Measurements from ENCODE around the gene NDUFB2. TPM values are rescaled to one million over a fixed set of nuclear protein-coding genes. Genes with fewer than 3 reads are reported as not detected.
"Not testable (repeated sequence)": the region's sequence is repeated elsewhere in the genome, so short reads cannot be mapped to it uniquely, and the experiment has no call there.

NDUFB2 gene
- total RNA-seq, 1 donor from 2014 or later: 45.4 TPM

DNA sequence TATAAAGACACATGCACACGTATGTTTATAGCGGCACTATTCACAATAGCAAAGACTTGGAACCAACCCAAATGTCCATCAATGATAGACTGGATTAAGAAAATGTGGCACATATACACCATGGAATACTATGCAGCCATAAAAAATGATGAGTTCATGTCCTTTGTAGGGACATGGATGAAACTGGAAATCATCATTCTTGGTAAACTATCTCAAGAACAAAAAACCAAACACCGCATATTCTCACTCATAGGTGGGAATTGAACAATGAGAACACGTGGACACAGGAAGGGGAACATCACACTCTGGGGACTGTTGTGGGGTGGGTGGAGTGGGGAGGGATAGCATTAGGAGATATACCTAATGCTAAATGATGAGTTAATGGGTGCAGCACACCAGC, 46.7 kb downstream of the NDUFB2 start:
- not testable (repeated sequence) for DNase-seq

DNA sequence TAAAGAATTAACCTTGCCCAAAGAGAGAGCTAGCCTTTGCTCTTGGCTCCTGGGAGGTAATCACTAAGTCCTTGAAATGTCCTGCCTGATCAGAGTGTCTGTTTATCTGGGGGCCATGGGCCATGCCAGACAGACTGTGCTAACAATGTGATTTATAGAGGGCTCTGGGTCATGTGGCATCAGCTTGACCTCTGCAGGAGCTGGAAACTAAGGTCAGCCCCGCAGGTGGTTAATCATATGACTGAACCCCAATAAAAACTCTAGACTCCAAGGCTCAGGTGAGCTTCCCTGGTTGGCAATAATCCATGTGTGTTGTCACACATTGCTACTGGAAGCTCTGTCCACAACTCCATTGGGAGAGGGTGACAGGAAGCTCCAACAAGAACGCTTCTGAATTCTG, 47.5 kb downstream of the NDUFB2 start:
- DNase-seq: no peak

DNA sequence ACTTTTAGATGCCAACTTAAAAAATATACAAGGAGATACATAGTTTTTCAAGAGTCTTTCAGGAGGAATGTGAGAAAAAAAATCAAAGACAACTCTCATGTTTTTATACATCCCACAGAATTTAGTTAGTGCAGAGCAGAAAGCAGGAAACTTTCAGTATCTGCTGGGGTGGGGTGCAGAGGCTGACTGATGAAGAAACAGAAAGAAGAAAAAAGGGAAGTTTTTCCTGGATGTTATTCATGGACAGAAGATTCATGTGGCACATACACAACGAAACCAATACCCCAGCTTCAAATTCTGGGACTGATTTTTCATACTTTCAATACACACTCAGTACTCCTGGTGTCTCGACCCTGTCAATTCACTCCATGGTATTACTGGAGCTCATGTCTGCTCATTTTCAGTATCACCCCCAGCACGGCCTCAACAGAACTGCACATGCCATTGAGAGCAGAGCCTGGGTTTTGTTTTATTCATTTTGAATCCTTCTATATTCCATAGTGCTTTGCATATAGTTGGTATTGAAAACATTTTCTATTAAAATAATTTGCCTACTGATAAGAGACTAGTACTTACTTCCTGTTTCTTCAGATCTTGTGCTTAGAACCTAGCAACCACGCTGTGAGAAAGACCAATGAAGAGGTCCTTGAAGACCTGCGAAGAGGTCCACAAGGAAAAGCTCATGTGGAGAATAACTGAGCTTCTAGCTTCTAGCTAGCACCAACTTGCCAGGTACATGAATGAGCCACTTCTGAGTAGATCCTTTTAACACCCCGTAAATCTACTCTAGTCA, 49.0 kb downstream of the NDUFB2 start:
- DNase-seq: no peak

DNA sequence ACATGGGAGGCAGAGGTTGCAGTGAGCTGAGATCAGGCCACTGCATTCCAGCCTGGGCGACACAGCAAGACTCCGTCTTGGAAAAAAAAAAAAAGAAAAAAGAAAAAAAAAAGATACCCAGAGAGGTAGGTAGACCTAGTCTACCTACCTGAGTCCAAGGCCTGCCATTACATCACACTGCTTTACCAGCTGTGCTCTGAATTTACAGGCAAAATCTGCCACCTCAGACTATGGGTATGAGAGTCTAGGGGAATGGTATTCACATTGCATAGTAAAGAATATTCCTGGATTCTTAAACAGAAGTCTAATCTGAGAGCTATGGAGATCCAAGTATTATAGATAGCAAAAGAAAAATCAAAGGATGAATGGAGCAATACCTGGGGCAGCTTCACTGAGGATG, 50.2 kb downstream of the NDUFB2 start:
- DNase-seq: no peak

DNA sequence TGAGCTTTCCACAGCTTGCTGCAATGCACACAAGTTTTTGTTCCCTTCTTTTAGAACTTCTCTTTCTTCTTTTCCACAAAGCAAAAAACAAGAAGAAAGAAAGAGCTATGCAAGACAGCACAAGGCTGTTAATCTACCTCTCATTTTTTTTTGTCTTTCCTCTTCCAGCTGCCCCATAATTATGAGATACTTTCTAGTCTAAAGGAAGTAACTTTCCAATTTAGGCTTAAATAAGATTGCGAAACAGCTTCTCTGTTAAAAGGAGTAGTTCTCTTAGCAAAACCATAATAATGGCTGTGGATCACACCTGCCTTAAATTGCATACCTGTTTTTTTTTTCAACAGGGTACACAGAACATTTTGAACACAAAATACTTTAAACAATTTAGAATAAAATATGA, 56.0 kb downstream of the NDUFB2 start:
- DNase-seq: no peak

DNA sequence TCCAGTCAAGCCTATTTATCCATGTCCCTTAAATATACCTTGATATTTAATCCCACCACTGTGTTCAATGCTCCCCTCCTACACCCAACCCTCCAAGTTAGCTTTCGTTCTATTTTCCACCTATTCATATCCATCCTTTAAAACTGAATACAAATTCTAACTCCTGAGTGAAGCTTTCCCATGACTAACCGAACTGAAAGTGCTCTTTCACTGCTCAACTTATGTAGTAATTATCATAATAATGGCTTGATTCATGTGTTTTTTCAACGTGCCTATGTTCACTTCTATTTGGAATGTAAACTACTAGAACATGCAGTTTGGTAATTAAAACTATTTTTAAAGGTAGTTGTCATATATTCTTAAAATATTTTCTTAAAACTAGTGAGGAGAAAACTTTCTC, 58.0 kb downstream of the NDUFB2 start:
- DNase-seq: no peak

Other genes with a start within 250 kb of the NDUFB2 start
- 89.2 TPM for gene MKRN1, start 217.2 kb upstream of the NDUFB2 start, total RNA-seq
- gene DENND2A, start 55.9 kb upstream of the NDUFB2 start, total RNA-seq: 16.4 TPM
- gene ADCK2, start 23.8 kb upstream of the NDUFB2 start, total RNA-seq: 47.6 TPM
- gene BRAF, start 228.2 kb downstream of the NDUFB2 start, total RNA-seq: 100 TPM